WTC11 (cell line): ENCODE measurements around the gene CASKIN1.

Experiments used
- CTCF ChIP-seq: fragments of 200-600 bp; IDR thresholded peaks from 2 replicates; pipeline ENCODE4 v1.8.0; 2022; ENCODE audit warnings: antibody characterized with exemption
- FOXP4 ChIP-seq: sonication (generic); formaldehyde crosslinking; IDR thresholded peaks from 2 replicates; pipeline ENCODE4 v1.8.0; 2022; ENCODE audit warnings: mild to moderate bottlenecking, missing genetic modification reagents
- TEAD4 ChIP-seq: sonication (generic); formaldehyde crosslinking; IDR thresholded peaks from 2 replicates; pipeline ENCODE4 v1.8.0; 2022; ENCODE audit warnings: mild to moderate bottlenecking, missing genetic modification reagents
- ZNF532 ChIP-seq: fragments of 250-450 bp; sonication (Bioruptor Pico); IDR thresholded peaks from 2 replicates; pipeline ENCODE4 v1.9.0; 2021; ENCODE audit warnings: mild to moderate bottlenecking, borderline replicate concordance

DNA sequence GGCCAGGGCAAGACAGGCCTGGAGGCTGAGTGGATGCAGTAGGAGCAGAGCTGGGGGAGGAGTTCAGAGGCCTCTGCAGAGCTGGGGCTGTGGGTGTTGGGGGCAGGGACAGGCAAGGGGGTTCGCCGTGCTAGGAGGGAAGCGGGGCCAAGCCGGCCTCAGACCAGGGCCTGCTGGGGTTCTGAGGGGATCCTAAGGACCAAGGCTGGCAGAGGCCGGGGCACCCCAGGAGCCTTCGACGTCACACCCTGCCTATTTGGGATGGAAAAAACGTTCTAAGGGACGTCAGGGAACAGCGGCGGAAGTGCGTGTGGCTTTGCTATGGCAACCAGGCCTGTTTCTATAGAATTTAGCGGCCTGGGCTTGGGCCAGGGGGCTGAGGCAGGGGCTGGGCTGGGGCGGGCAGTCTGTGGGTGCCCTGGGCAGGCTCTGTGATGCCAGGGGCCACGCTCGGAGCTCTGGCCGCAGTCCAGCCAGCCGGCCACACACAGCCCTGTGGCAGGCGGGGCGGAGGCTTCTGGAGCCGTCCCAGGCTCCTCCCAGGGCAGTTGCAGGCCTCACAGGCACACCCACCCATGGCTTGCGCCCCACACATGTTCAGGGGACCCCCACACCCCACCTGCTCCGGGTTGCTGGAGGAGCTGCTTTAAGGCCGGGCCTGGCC, 37.1 kb downstream of the CASKIN1 start:
- TF ChIP-seq CTCF (no peak), TEAD4 (CRISPR knock-in tag) (no peak), FOXP4 (no peak), ZNF532 (no peak)
